Measurements from ENCODE around the gene UTP4. TPM values are rescaled to one million over a fixed set of nuclear protein-coding genes. Genes with fewer than 3 reads are reported as not detected.
"Not testable (repeated sequence)": the region's sequence is repeated elsewhere in the genome, so short reads cannot be mapped to it uniquely, and the experiment has no call there.

Gene UTP4
- total RNA-seq, 1 donor from 2014 or later, result 117 TPM

DNA sequence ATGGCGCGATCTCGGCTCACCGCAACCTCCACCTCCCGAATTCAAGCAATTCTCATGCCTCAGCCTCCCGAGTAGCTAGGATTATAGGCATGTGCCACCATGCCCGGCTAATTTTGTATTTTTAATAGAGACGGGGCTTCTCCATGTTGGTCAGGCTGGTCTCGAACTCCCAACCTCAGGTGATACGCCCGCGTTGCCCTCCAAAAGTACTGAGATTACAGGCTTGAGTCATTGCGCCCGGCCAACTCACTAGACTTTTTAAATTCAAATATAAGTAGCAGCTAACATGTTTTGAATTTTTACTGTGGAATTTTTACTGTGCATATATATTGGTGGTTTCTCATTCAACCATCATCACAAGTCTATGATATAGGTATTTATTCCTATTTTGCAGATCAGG, 7.5 kb upstream of the UTP4 start:
- H3K27ac Mint-ChIP-seq; H3K4me1 Mint-ChIP-seq (ENCODE audit: low read depth); H3K9me3 Mint-ChIP-seq; H3K4me3 Mint-ChIP-seq; H3K27me3 Mint-ChIP-seq (ENCODE audit: insufficient read depth); DNase-seq (ENCODE audit: low spot score): not testable (repeated sequence)
- intact Hi-C loops (cut with micrococcal nuclease), result loop anchor here (1.0 to 5.0 kb wide), 5 partner anchors 223 to 597 kb away; partner anchors contain the start of gene TANGO6
- H3K36me3 Mint-ChIP-seq (ENCODE audit: low read depth), result peaks cover 11% of the 10 kb centered on the region

DNA sequence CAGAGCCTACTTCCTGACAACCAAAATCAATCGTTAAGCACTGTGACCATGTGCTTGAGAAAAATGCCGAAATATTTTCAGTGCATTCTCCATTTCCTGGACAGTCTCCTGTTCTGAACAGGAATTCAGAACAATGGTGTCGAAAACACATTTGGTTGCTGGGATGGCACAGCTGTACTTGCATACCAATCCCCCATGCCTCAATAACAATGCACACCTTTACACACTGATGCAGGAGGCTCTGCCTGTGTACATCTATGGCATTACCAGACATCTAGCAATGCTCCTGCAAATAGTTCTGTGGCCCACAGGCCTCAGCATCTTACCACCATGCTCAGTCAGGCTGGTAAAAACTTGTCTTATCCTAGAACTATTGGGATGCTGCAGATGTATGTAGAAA, 6.2 kb upstream of the UTP4 start:
- Mint-ChIP-seq H3K27me3 (ENCODE audit: insufficient read depth) (no peaks in the 10 kb centered on the region), H3K36me3 (ENCODE audit: low read depth) (peaks cover 13% of the 10 kb centered on the region), H3K4me3 (no peak overlapping the region), H3K9me3 (no peaks in the 10 kb centered on the region), H3K27ac (no peak overlapping the region), H3K4me1 (ENCODE audit: low read depth) (peaks cover 19% of the 10 kb centered on the region)
- DNase-seq (ENCODE audit: low spot score), result no peak
- intact Hi-C loops (cut with micrococcal nuclease), result no loop called here

DNA sequence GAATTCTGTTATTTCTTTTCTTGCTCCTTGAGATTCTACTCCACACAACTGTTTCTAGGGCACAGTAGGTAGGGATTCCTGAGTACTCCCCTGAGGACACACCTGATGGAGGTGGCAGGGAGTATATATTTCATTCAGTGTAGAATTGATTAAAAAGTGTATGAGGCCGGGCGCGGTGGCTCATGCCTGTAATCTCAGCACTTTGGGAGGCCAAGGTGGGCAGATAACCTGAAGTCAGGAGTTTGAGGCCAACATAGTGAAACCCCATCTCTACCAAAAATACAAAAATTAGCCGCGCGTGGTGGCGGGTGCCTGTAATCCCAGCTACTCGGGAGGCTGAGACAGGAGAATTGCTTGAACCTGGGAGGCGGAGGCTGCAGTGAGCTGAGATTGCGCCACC, 5.6 kb upstream of the UTP4 start:
- H3K4me3 Mint-ChIP-seq; intact Hi-C loops (cut with micrococcal nuclease); DNase-seq (ENCODE audit: low spot score); H3K27ac Mint-ChIP-seq; H3K9me3 Mint-ChIP-seq; H3K27me3 Mint-ChIP-seq (ENCODE audit: insufficient read depth): not testable (repeated sequence)
- peaks cover 12% of the 10 kb centered on the region for H3K36me3 Mint-ChIP-seq (ENCODE audit: low read depth)
- H3K4me1 Mint-ChIP-seq (ENCODE audit: low read depth), result peaks cover 24% of the 10 kb centered on the region

DNA sequence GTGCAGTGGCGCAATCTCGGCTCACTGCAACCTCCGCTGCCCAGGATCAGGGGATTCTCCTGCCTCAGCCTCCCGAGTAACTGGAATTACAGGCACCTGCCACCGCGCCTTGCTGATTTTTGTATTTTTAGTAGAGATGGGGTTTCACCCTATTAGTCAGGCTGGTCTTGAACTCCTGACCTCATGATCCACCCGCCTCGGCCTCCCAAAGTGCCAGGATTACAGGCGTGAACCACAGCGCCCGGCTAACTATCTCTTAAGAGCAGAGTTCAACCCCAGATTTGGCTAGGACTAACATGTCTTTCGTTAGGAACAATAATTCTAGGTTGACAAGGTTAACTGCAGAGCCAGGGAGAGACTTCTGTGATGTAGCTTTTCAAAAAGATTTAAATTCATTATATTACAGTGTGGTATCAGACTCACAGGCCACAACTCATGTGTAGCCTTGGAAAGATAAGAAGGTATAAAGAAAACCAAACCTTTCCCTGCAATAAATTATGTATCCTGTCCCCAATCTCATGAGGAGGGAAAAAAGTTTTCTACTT, 4.4 kb upstream of the UTP4 start:
- Mint-ChIP-seq H3K27ac (no peak overlapping the region), H3K36me3 (ENCODE audit: low read depth) (peaks cover 10% of the 10 kb centered on the region)

DNA sequence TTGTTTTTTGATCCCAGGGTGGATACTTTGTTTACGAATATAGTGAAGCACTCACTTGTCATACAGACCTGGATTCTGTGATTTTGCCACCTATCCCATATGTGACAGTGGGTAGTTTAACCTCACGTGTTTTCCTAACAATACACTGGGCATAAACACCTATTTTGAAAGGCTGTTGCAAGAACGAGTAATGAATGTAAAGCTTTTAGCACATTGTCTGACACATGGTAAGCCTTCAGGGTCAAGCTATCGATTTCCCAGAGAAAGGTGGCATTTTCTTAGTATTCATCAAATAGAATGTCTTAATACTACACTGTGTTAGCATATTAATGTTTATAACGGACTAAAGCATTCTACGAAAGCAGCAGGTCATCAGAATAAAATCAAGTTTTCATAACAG, 2.0 kb upstream of the UTP4 start:
- no peaks in the 10 kb centered on the region for H3K27me3 Mint-ChIP-seq (ENCODE audit: insufficient read depth)
- peaks cover 37% of the 10 kb centered on the region for H3K4me1 Mint-ChIP-seq (ENCODE audit: low read depth)
- H3K4me3 Mint-ChIP-seq, result peak overlapping the region; percentile 97
- no peak overlapping the region for H3K27ac Mint-ChIP-seq
- H3K36me3 Mint-ChIP-seq (ENCODE audit: low read depth), result peaks cover 15% of the 10 kb centered on the region
- no peak for DNase-seq (ENCODE audit: low spot score)
- no peaks in the 10 kb centered on the region for H3K9me3 Mint-ChIP-seq
- intact Hi-C loops (cut with micrococcal nuclease), result no loop called here

More for the DNA sequence above, 4.4 kb upstream of the UTP4 start:
- no peak overlapping the region for H3K4me3 Mint-ChIP-seq
- DNase-seq (ENCODE audit: low spot score), result no peak
- H3K27me3 Mint-ChIP-seq (ENCODE audit: insufficient read depth), result no peaks in the 10 kb centered on the region
- H3K9me3 Mint-ChIP-seq, result no peaks in the 10 kb centered on the region
- H3K4me1 Mint-ChIP-seq (ENCODE audit: low read depth), result peaks cover 24% of the 10 kb centered on the region
- intact Hi-C loops (cut with micrococcal nuclease), result no loop called here

DNA sequence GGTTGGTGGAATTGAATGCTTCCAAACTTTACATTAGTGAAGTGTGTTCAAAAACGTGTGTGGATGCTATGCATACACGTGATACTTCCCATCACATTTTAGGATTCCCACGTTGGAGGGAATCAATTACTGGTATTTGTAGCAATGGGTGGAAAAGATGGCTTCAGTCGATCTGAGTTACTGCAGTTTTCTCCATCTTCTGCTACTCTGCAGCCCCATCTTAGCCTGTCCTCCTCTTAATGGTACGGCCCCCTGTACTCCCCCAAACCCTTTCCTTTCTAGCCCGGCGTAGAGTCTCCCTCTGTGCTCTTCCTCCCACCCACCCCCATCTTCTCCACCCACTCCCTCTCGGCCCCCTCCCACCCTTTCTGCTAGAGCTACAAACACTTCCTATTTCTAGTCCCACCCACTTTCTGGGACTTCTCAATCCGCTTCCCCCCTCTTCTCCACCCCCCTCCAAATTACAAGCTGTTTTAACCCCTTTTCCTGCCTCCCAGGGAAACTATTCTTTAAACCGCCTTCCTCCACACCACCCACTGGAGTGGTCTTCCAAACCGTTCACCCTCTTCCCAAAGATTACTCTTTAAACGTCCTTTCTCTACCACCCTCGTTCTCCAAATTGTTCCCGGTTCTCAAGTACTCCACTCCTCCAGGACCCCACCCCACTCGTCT, 1.1 kb upstream of the UTP4 start:
- H3K9me3 Mint-ChIP-seq, result no peaks in the 10 kb centered on the region
- no peaks in the 10 kb centered on the region for H3K27me3 Mint-ChIP-seq (ENCODE audit: insufficient read depth)
- H3K4me1 Mint-ChIP-seq (ENCODE audit: low read depth), result peaks cover 40% of the 10 kb centered on the region
- DNase-seq (ENCODE audit: low spot score), result no peak
- H3K4me3 Mint-ChIP-seq, result peak overlapping the region; percentile 97
- intact Hi-C loops (cut with micrococcal nuclease), result no loop called here
- H3K36me3 Mint-ChIP-seq (ENCODE audit: low read depth), result peaks cover 16% of the 10 kb centered on the region
- peak overlapping the region; percentile 92 for H3K27ac Mint-ChIP-seq

DNA sequence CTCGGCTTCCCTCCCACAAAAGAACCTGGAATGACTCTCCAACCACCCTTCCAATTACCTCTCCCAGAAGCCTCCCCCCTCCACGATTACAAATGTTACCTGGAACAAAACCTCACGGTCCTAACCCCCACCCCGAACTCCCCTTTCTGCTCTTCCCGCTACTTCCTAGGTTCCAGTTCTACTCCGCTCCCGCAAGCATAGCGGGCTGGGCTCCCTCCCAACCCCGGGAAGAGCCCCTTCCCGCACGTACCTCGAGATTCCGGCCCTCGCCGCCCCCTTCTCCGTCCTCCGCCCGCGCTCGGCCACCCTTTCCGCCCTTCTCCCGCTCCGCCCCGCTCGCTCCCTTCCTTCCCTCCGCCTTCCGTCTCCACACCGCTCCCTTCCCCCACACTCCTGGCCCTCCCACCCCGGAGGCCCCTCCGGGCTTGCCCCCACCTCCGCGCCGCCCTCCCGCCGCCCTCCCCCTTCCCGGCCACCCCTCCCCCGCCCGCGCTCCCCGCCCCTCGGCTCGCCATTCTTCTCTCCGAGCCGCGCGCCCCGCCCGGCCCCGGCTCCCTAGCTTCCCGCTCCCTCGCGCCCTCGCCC, 518 bp upstream of the UTP4 start:
- Mint-ChIP-seq H3K27ac (peak overlapping the region; percentile 92), H3K4me3 (peak overlapping the region; percentile 97), H3K9me3 (no peaks in the 10 kb centered on the region), H3K4me1 (ENCODE audit: low read depth) (peaks cover 47% of the 10 kb centered on the region), H3K36me3 (ENCODE audit: low read depth) (peaks cover 22% of the 10 kb centered on the region), H3K27me3 (ENCODE audit: insufficient read depth) (no peaks in the 10 kb centered on the region)
- intact Hi-C loops (cut with micrococcal nuclease), result loop anchor here (1.0 to 2.0 kb wide), 6 partner anchors 34 to 603 kb away; partner anchors contain the start of genes COG8, NIP7, SNTB2 and TANGO6
- DNase-seq (ENCODE audit: low spot score), result peak; percentile 61

DNA sequence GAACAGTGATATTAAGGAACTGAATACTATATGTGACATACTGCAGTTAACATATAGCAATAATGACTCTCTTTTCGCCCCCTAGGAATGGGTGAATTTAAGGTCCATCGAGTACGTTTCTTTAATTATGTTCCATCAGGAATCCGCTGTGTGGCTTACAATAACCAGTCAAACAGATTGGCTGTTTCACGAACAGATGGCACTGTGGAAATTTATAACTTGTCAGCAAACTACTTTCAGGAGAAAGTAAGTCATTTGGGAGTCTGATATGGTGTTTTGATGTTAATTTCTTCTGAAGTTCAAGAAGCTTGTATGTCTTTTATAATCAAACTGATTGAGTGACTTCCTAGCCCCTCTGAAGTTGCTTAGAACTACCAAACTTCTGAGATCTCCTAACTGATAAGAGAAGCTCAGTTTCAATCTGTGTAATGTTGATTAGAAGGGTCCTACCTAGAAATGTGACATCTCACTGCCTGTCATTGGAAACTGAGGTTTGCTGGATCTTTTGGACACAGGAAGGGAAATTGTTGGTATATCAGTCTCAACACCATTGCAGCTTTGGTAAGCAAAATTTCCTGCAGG, 1.0 kb downstream of the UTP4 start:
- Mint-ChIP-seq H3K27me3 (ENCODE audit: insufficient read depth) (no peaks in the 10 kb centered on the region), H3K4me1 (ENCODE audit: low read depth) (peaks cover 50% of the 10 kb centered on the region), H3K27ac (peak overlapping the region; percentile 83), H3K4me3 (peak overlapping the region; percentile 96), H3K9me3 (no peaks in the 10 kb centered on the region), H3K36me3 (ENCODE audit: low read depth) (peaks cover 29% of the 10 kb centered on the region)
- intact Hi-C loops (cut with micrococcal nuclease), result loop anchor here (2.0 kb wide), 1 partner anchor 605 kb away; no protein-coding TSS in a partner anchor
- no peak for DNase-seq (ENCODE audit: low spot score)

DNA sequence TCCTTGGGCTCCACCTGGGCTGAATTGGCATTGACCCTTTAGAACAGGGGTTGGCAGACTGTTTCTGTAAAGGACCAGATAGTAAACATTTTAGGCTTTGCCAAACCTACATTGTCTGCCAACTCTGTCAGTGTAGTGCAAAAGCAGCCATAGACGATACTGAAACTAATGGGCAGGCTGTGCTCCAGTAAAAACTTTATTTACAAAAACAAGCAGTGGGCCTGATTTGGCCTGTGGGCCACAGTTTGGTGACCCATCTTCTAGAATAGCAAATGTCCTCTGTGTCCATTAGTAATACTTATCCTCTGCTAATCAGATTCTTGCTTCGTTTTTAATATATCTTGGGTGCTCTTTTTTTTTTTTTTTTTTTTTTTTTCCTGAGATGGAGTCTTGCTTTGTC, 6.2 kb downstream of the UTP4 start:
- Mint-ChIP-seq H3K4me1 (ENCODE audit: low read depth) (peaks cover 31% of the 10 kb centered on the region), H3K4me3 (no peak overlapping the region), H3K9me3 (no peaks in the 10 kb centered on the region), H3K27me3 (ENCODE audit: insufficient read depth) (no peaks in the 10 kb centered on the region), H3K36me3 (ENCODE audit: low read depth) (peaks cover 62% of the 10 kb centered on the region), H3K27ac (no peak overlapping the region)
- no peak for DNase-seq (ENCODE audit: low spot score)
- intact Hi-C loops (cut with micrococcal nuclease), result no loop called here

DNA sequence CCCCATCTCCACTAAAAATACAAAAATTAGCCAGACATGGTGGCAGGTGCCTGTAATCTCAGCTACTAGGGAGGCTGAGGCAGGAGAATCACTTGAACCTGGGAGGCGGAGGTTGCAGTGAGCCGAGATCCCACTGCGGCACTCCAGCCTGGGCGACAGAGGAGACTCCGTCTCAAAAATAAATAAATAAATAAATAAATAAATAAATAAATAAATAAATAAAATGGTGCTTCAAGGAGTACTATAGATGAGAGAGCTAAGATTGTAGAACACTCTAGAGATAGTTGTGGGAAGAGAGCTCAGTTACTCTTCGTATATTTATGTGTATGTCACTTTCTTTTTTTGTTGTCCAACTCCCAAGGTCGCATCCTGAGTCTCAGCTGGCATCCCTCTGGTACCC, 7.0 kb downstream of the UTP4 start:
- H3K36me3 Mint-ChIP-seq (ENCODE audit: low read depth), result peaks cover 62% of the 10 kb centered on the region
- DNase-seq (ENCODE audit: low spot score); H3K4me3 Mint-ChIP-seq; H3K27ac Mint-ChIP-seq; H3K27me3 Mint-ChIP-seq (ENCODE audit: insufficient read depth); H3K9me3 Mint-ChIP-seq; intact Hi-C loops (cut with micrococcal nuclease): not testable (repeated sequence)
- peaks cover 24% of the 10 kb centered on the region for H3K4me1 Mint-ChIP-seq (ENCODE audit: low read depth)

DNA sequence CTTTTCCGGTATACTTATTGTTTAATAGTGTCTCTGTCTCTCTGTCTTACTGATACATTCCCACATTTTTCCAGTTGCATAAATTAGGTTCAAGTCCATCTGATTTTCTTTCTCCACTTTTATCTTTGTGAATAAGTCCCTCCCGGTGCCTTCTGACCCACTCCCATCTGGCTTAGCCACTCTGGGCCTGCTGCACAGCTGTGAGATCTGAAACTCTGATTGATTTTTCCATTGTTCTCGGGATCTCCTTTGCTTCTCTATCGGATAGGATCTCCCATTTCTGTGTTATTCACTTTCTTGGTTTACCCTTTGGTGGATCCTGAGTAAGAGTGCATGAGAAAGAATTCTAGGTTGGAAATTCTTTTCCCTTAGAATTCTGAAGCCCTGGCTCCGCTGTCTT, 8.6 kb downstream of the UTP4 start:
- Mint-ChIP-seq H3K4me3 (no peak overlapping the region), H3K9me3 (no peaks in the 10 kb centered on the region), H3K27me3 (ENCODE audit: insufficient read depth) (no peaks in the 10 kb centered on the region), H3K27ac (no peak overlapping the region), H3K4me1 (ENCODE audit: low read depth) (peaks cover 17% of the 10 kb centered on the region), H3K36me3 (ENCODE audit: low read depth) (peaks cover 64% of the 10 kb centered on the region)
- no peak for DNase-seq (ENCODE audit: low spot score)
- intact Hi-C loops (cut with micrococcal nuclease), result no loop called here

DNA sequence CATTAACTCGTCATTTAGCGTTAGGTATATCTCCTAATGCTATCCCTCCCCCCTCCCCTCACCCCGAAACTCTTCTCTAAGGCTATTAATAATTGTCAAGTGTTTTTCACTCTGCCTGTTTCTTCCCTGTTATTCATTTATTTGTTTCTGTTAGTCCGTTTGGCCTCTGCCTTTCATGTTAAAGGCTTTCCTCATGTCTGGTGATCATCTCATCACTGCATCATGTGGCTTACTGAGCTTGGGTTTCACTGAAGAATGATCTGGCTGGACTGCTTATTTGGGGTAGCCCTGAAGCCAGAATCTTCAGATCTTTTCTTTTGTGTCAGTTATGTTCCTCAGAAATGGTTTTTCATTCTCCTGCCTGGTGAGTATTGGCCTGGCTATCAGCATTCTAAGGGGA, 9.5 kb downstream of the UTP4 start:
- DNase-seq (ENCODE audit: low spot score), result no peak
- Mint-ChIP-seq H3K9me3 (no peaks in the 10 kb centered on the region), H3K27ac (no peak overlapping the region), H3K4me3 (no peak overlapping the region), H3K36me3 (ENCODE audit: low read depth) (peaks cover 60% of the 10 kb centered on the region), H3K4me1 (ENCODE audit: low read depth) (peaks cover 8% of the 10 kb centered on the region), H3K27me3 (ENCODE audit: insufficient read depth) (no peaks in the 10 kb centered on the region)
- intact Hi-C loops (cut with micrococcal nuclease), result no loop called here

DNA sequence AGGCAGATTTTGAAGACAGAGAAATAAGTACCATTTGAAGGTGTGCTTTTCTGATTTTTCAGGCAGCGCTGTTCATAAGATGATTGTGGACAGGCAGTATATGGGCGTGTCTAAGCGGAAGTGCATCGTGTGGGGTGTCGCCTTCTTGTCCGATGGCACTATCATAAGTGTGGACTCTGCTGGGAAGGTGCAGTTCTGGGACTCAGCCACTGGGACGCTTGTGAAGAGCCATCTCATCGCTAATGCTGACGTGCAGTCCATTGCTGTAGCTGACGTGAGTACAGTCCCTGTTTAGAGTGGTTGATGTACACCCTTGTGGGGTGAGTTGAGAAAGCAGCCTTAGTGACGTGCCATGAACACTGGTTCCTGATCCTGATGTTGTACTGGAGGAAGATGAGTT, 10.7 kb downstream of the UTP4 start:
- DNase-seq (ENCODE audit: low spot score), result no peak
- Mint-ChIP-seq H3K4me1 (ENCODE audit: low read depth) (no peaks in the 10 kb centered on the region), H3K9me3 (no peaks in the 10 kb centered on the region), H3K27ac (peak overlapping the region; percentile 41), H3K27me3 (ENCODE audit: insufficient read depth) (no peaks in the 10 kb centered on the region), H3K4me3 (no peak overlapping the region), H3K36me3 (ENCODE audit: low read depth) (peaks cover 58% of the 10 kb centered on the region)
- intact Hi-C loops (cut with micrococcal nuclease), result no loop called here
